SU-DHL-6 (cell line): ENCODE measurements around the gene ZNF385A.

Source experiments
- H2AFZ ChIP-seq: fragments of 200-600 bp; sonication (generic); 2 replicates; pipeline ENCODE4 v1.6.1; 2014; ENCODE audit warnings: low read depth, mild to moderate bottlenecking, moderate library complexity, mixed read lengths, antibody characterized with exemption, low read length; ENCODE audit not compliant: severe bottlenecking
- H3F3A ChIP-seq: fragments of 200-600 bp; shearing (Covaris generic); 2 replicates; pipeline ENCODE4 v1.6.0; 2016; ENCODE audit warnings: antibody characterized with exemption, mild to moderate bottlenecking; ENCODE audit not compliant: insufficient read depth
- H3K27ac ChIP-seq: fragments of 200-600 bp; sonication (generic); 2 replicates; pipeline ENCODE4 v1.5.1; 2016; ENCODE audit warnings: low read depth, mild to moderate bottlenecking, low read length, moderate library complexity, mixed read lengths
- H3K27me3 ChIP-seq: fragments of 200-600 bp; sonication (generic), shearing (Covaris generic); 2 replicates; pipeline ENCODE4 v1.6.0; 2014; ENCODE audit warnings: mild to moderate bottlenecking, low read length
- H3K36me3 ChIP-seq: fragments of 200-600 bp; sonication (generic); 2 replicates; pipeline ENCODE4 v1.6.1; 2014; ENCODE audit warnings: mild to moderate bottlenecking, low read length, mixed read lengths
- H3K4me2 ChIP-seq: fragments of 300-600, 200-600 bp; shearing (Covaris generic), sonication (generic); 2 replicates; pipeline ENCODE4 v1.6.0; 2014; ENCODE audit warnings: low read length, low read depth, mild to moderate bottlenecking; ENCODE audit not compliant: poor library complexity, severe bottlenecking
- H3K4me3 ChIP-seq: fragments of 200-600 bp; sonication (generic); 2 replicates; pipeline ENCODE4 v1.5.1; 2014; ENCODE audit warnings: antibody characterized with exemption, low read length, mild to moderate bottlenecking, mixed read lengths; ENCODE audit not compliant: insufficient read depth, poor library complexity, severe bottlenecking
- H3K79me2 ChIP-seq: fragments of 200-600 bp; sonication (generic); 2 replicates; pipeline ENCODE4 v1.6.1; 2014; ENCODE audit warnings: mild to moderate bottlenecking, low read length, moderate library complexity; ENCODE audit not compliant: insufficient read depth
- H3K9ac ChIP-seq: fragments of 200-600 bp; sonication (generic); 2 replicates; pipeline ENCODE4 v1.7.0; 2014; ENCODE audit warnings: mild to moderate bottlenecking, low read length
- H3K9me2 ChIP-seq: fragments of 200-600 bp; sonication (generic); replicated peaks from 2 replicates; pipeline ENCODE4 v1.6.1; 2014; ENCODE audit warnings: low read length; ENCODE audit not compliant: insufficient read depth
- H3K9me3 ChIP-seq: fragments of 200-600 bp; sonication (generic); 2 replicates; pipeline ENCODE4 v1.6.1; 2014; ENCODE audit warnings: low read length, mixed read lengths; ENCODE audit not compliant: insufficient read depth
- H4K20me1 ChIP-seq: fragments of 200-600 bp; sonication (generic); 2 replicates; pipeline ENCODE4 v1.6.1; 2014; ENCODE audit warnings: low read depth, mild to moderate bottlenecking, antibody characterized with exemption, low read length, moderate library complexity, mixed read lengths
- CTCF ChIP-seq: fragments of 200-600 bp; sonication (generic); IDR thresholded peaks from one replicate; pipeline ENCODE4 v1.5.1; 2017; ENCODE audit warnings: antibody characterized with exemption, mild to moderate bottlenecking, low read length, moderate library complexity; ENCODE audit not compliant: insufficient read depth, poor library complexity, severe bottlenecking
- EZH2phosphoT487 ChIP-seq: fragments of 200-600 bp; sonication (generic), shearing (Covaris generic); conservative IDR thresholded peaks from 2 replicates; pipeline ENCODE4 v1.6.1; 2018; ENCODE audit warnings: mild to moderate bottlenecking, antibody characterized with exemption, low read length, moderate library complexity, mixed read lengths

Gene ZNF385A

GRCh38 chr12:54379398-54380201, 4.9 kb downstream of the ZNF385A start:
- H3F3A ChIP-seq: no peaks in the 10 kb centered on the region
- no peaks in the 10 kb centered on the region for H3K9me2 ChIP-seq
- H3K27ac ChIP-seq: no peak overlapping the region
- TF ChIP-seq EZH2phosphoT487 (no peak), CTCF (peak; percentile 100)
- H3K9ac ChIP-seq: peak overlapping the region; percentile 28; the same call in 1 of the 2 replicates
- H3K79me2 ChIP-seq: no peaks in the 10 kb centered on the region
- no peaks in the 10 kb centered on the region for H3K27me3 ChIP-seq
- no peaks in the 10 kb centered on the region for H3K36me3 ChIP-seq
- peak overlapping the region; percentile 82 for H2AFZ ChIP-seq
- H3K4me2 ChIP-seq: peak overlapping the region; percentile 62
- no peaks in the 10 kb centered on the region for H4K20me1 ChIP-seq
- H3K4me3 ChIP-seq: peak overlapping the region; percentile 35
- no peaks in the 10 kb centered on the region for H3K9me3 ChIP-seq

- Histone ChIP-seq H3K4me3 (peak overlapping the region; percentile 35), H3K9ac (peak overlapping the region; percentile 28; the same call in 1 of the 2 replicates), H2AFZ (peak overlapping the region; percentile 82), H3K9me2 (no peaks in the 10 kb centered on the region), H3K27me3 (no peaks in the 10 kb centered on the region), H3K27ac (no peak overlapping the region), H3K36me3 (no peaks in the 10 kb centered on the region), H4K20me1 (no peaks in the 10 kb centered on the region), H3K4me2 (peak overlapping the region; percentile 62), H3K9me3 (no peaks in the 10 kb centered on the region), H3K79me2 (no peaks in the 10 kb centered on the region), H3F3A (no peaks in the 10 kb centered on the region)
- TF ChIP-seq EZH2phosphoT487 (no peak), CTCF (no peak)
These were observed 5.6 kb downstream of the ZNF385A start for GRCh38 chr12:54378796-54379397.

- H3K79me2 ChIP-seq: no peaks in the 10 kb centered on the region
- H3K9me3 ChIP-seq: no peaks in the 10 kb centered on the region
- no peak overlapping the region for H3K4me2 ChIP-seq
- no peak for TF ChIP-seq CTCF
- no peak for TF ChIP-seq EZH2phosphoT487
- no peak overlapping the region for H2AFZ ChIP-seq
- no peak overlapping the region for H3K27ac ChIP-seq
- no peak overlapping the region for H3K4me3 ChIP-seq
- H3K36me3 ChIP-seq: no peaks in the 10 kb centered on the region
- no peaks in the 10 kb centered on the region for H3K9me2 ChIP-seq
- H3K9ac ChIP-seq: no peak overlapping the region
- H3K27me3 ChIP-seq: no peaks in the 10 kb centered on the region
- H3F3A ChIP-seq: no peaks in the 10 kb centered on the region
- H4K20me1 ChIP-seq: no peaks in the 10 kb centered on the region
These were observed 6.6 kb downstream of the ZNF385A start for GRCh38 chr12:54377797-54378515.
